ENCODE measurements around the gene RPS19BP1. TPM values are rescaled to one million over a fixed set of nuclear protein-coding genes. Genes with fewer than 3 reads are reported as not detected.
"Not testable (repeated sequence)": the region's sequence is repeated elsewhere in the genome, so short reads cannot be mapped to it uniquely, and the experiment has no call there.

The RPS19BP1 gene
- total RNA-seq, 1 donor from 2014 or later: 72.1 TPM

DNA sequence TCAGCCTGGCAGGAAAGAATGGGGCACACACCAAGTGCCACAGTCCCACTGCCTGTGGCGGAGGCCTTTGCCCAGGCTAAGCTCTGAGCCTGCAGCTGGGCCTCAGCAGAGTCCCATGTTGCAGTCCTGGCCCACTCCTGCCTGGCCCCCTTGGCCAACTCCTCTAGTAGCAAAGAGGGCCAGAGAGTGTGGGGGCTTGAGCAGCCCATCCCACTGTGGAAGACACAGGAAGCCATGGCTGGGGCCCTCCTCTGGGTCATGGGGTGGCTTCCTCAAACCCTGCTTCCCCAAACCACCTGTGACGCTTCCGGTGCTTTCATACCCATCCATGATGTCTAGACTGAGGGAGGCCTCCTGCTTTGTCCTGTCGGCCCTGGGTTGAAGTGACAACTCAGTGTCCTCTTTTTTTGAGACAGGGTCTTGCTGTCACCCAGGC is 5.8 kb downstream of the RPS19BP1 start:
- peaks cover 16% of the 10 kb centered on the region for H3K36me3 ChIP-seq (ENCODE audit: control insufficient read depth, insufficient read depth, low read length)
- H3K27me3 ChIP-seq (ENCODE audit: control insufficient read depth, insufficient read depth, low read length): no peaks in the 10 kb centered on the region
- DNase-seq (ENCODE audit: low read depth) (no peak), FAIRE-seq (no peak)
- TF ChIP-seq, protein P1, sequence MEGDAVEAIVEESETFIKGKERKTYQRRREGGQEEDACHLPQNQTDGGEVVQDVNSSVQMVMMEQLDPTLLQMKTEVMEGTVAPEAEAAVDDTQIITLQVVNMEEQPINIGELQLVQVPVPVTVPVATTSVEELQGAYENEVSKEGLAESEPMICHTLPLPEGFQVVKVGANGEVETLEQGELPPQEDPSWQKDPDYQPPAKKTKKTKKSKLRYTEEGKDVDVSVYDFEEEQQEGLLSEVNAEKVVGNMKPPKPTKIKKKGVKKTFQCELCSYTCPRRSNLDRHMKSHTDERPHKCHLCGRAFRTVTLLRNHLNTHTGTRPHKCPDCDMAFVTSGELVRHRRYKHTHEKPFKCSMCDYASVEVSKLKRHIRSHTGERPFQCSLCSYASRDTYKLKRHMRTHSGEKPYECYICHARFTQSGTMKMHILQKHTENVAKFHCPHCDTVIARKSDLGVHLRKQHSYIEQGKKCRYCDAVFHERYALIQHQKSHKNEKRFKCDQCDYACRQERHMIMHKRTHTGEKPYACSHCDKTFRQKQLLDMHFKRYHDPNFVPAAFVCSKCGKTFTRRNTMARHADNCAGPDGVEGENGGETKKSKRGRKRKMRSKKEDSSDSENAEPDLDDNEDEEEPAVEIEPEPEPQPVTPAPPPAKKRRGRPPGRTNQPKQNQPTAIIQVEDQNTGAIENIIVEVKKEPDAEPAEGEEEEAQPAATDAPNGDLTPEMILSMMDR (IDR thresholded peaks at IDR 0.05; ENCODE audit: insufficient read depth, low read length, severe bottlenecking): no peak
- H3K4me3 ChIP-seq (ENCODE audit: low read depth, low read length): no peak overlapping the region

DNA sequence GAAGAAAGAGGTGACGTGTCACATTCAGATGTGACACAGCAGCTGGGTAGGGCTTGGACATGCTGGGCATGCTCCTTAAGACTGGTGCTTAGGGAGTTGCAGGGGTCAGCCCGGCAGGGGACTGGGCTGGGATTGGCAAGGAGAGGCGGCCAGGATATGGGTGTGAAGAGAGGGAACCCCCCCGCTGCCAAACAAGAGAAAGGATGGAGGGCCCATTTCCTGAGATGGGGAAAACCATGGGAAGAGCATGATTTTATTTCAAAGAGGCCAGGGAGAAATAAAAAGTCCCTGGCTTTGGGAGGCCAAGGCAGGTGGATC is 6.9 kb downstream of the RPS19BP1 start:
- Histone ChIP-seq H3K4me3 (ENCODE audit: low read depth, low read length) (no peak overlapping the region), H3K27me3 (ENCODE audit: control insufficient read depth, insufficient read depth, low read length) (no peaks in the 10 kb centered on the region), H3K36me3 (ENCODE audit: control insufficient read depth, insufficient read depth, low read length) (peaks cover 24% of the 10 kb centered on the region)
- FAIRE-seq (no peak), DNase-seq (ENCODE audit: low read depth) (no peak)
- TF ChIP-seq, protein P1 (IDR thresholded peaks at IDR 0.05; ENCODE audit: insufficient read depth, low read length, severe bottlenecking): no peak

DNA sequence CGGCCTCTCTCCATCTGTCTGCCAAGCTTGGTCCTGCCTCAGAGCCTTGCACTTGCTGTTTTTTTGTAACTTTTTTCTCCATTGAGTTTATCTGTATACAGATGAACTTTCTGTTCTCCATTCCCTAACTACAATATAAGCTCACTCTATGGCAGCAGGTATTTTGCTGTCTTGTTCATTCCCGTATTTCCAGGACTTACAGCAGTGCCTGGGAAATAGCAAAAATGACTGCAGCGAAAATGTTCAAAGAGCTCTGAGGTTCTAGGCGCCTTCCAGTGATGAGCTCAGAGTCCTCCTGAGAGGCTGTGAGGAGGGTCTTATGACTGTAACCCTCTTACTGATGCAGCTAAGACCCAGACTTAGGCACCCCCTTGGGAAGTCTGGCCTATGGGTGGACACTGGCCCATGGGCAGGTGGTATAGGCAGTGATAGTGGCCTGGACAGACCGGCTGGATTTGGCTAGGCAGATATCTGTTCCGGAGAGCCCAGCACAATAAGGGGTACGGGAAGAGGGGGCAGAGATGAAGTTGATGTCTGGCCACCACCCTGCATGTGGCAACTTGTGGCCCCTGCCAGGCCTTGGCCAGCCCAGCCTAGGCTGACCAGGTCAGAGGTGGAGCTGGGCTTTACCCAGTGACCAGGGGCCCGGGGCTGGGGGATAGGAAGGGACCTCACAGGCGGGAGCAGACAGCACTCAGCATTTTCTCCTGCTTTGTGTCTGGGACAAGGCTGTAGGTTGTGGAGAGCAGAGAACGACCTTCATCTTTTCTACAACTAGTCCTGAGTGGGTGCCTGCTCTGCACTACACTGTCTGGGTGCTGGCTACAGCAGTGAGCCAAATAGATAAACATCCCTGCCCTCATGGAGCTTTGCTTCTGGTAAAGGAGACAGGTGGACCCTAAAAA is 7.5 kb downstream of the RPS19BP1 start:
- no peak for FAIRE-seq
- H3K27me3 ChIP-seq (ENCODE audit: control insufficient read depth, insufficient read depth, low read length): no peaks in the 10 kb centered on the region
- peaks cover 22% of the 10 kb centered on the region for H3K36me3 ChIP-seq (ENCODE audit: control insufficient read depth, insufficient read depth, low read length)
- no peak overlapping the region for H3K4me3 ChIP-seq (ENCODE audit: low read depth, low read length)
- TF ChIP-seq, protein P1 (IDR thresholded peaks at IDR 0.05; ENCODE audit: insufficient read depth, low read length, severe bottlenecking): no peak
- no peak for DNase-seq (ENCODE audit: low read depth)

DNA sequence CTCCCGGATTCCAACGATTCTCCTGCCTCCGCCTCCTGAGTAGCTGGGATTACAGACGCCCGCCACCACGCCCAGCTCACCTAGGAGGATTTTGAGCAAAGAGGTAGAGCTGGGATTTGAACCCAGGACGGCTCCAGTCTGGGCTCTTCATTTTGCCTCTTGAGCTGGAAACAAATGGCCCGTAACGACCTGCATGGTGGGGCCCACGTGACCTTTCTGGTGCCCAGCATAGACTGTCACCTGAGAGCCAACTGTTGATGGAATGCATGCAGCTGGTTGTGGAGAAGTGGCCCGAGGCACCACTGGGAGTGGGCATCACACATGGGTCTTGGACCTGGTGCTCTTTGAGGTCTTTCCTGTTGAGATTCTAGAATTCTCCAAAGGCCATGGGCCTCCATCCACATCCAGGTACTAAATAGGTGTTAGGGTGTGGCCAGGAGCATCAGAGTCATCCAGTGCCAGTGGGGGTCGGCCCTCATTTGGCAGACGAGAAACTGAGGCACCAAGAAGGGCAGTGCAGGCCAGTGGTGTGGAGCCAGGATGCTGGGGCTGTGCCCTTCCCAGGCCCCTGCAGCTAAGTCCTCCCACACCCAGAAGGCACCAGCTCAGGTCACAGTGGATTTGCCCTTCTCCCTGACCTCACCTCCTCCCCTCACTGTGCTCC is 8.3 kb downstream of the RPS19BP1 start:
- Histone ChIP-seq H3K27me3 (ENCODE audit: control insufficient read depth, insufficient read depth, low read length) (no peaks in the 10 kb centered on the region), H3K36me3 (ENCODE audit: control insufficient read depth, insufficient read depth, low read length) (peaks cover 16% of the 10 kb centered on the region), H3K4me3 (ENCODE audit: low read depth, low read length) (no peak overlapping the region)
- DNase-seq (ENCODE audit: low read depth) (no peak), FAIRE-seq (no peak)
- TF ChIP-seq, protein P1 (IDR thresholded peaks at IDR 0.05; ENCODE audit: insufficient read depth, low read length, severe bottlenecking): no peak

DNA sequence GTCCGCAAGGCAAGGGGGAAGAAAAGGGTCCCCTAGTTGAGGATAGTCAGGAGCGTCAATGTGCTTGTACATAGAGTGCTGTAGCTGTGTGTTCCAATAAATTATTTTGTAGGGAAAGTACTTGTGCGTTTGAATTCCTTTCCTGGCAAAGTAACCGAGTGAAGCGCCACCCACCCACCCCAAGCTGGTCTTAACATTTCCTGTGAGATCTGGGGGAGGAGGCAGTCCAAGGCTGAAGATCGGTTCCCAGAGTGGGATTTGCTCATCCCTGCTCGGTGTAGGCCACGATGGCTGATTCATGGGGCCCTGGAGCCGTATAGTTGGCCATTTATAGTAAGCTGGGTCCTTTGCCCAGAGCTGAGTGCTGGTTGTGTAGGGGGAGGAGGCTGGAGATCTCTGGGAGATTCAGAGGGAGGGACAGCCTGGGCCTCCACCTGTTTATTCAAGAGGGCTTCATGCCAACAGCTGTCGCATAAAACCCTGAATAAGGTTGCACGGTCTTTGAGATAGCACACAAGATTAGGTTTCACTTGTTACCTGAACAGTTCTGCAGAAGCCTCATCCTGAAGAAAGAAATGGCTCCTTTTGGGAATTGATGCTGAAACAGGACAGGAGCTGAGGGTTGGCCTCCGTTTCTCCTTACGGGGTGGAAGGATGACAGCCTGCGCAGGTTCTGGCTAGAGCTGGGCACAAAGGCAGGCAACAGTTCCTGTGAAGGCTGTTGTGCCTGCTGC is 9.8 kb downstream of the RPS19BP1 start:
- FAIRE-seq (no peak), DNase-seq (ENCODE audit: low read depth) (peak; percentile 59)
- Histone ChIP-seq H3K4me3 (ENCODE audit: low read depth, low read length) (peak overlapping the region; percentile 91), H3K36me3 (ENCODE audit: control insufficient read depth, insufficient read depth, low read length) (peaks cover 13% of the 10 kb centered on the region), H3K27me3 (ENCODE audit: control insufficient read depth, insufficient read depth, low read length) (no peaks in the 10 kb centered on the region)
- TF ChIP-seq, protein P1 (IDR thresholded peaks at IDR 0.05; ENCODE audit: insufficient read depth, low read length, severe bottlenecking): no peak

DNA sequence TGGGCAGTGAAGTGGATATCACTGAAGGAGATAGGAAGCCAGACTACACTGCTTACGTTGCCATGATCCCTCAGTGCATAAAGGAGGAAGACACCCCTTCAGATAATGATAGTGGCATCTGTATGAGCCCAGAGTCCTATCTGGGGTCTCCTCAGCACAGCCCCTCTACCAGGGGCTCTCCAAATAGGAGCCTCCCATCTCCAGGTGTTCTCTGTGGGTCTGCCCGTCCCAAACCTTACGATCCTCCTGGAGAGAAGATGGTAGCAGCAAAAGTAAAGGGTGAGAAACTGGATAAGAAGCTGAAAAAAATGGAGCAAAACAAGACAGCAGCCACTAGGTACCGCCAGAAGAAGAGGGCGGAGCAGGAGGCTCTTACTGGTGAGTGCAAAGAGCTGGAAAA is 10.5 kb downstream of the RPS19BP1 start:
- Histone ChIP-seq H3K4me3 (ENCODE audit: low read depth, low read length) (peak overlapping the region; percentile 91), H3K36me3 (ENCODE audit: control insufficient read depth, insufficient read depth, low read length) (peaks cover 14% of the 10 kb centered on the region)
- not testable (repeated sequence) for DNase-seq (ENCODE audit: low read depth); FAIRE-seq; H3K27me3 ChIP-seq (ENCODE audit: control insufficient read depth, insufficient read depth, low read length)

DNA sequence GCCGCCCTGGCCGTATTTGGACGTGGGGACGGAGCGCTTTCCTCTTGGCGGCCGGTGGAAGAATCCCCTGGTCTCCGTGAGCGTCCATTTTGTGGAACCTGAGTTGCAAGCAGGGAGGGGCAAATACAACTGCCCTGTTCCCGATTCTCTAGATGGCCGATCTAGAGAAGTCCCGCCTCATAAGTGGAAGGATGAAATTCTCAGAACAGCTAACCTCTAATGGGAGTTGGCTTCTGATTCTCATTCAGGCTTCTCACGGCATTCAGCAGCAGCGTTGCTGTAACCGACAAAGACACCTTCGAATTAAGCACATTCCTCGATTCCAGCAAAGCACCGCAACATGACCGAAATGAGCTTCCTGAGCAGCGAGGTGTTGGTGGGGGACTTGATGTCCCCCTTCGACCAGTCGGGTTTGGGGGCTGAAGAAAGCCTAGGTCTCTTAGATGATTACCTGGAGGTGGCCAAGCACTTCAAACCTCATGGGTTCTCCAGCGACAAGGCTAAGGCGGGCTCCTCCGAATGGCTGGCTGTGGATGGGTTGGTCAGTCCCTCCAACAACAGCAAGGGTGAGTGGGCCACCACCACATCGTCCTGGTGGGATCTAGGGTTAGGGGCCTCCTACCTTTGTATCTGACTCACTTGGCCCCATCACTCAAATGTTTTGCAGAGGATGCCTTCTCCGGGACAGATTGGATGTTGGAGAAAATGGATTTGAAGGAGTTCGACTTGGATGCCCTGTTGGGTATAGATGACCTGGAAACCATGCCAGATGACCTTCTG is 11.3 kb downstream of the RPS19BP1 start:
- FAIRE-seq: peak; percentile 18
- Histone ChIP-seq H3K36me3 (ENCODE audit: control insufficient read depth, insufficient read depth, low read length) (peaks cover 15% of the 10 kb centered on the region), H3K4me3 (ENCODE audit: low read depth, low read length) (peak overlapping the region; percentile 91)
- H3K27me3 ChIP-seq (ENCODE audit: control insufficient read depth, insufficient read depth, low read length); DNase-seq (ENCODE audit: low read depth): not testable (repeated sequence)

Data from bronchial epithelial cell (primary cell).